HG03460 (cell line): ENCODE data around the gene CDK13.
A peak's percentile ranks its signal among the peaks of the same experiment; 100 is the strongest.

Experiments used
- ATAC-seq: cut with Tn5 transposase; IDR thresholded peaks from one replicate; pipeline ENCODE4 v1.9.1; 2021; ENCODE audit not compliant: unreplicated experiment

CDK13 gene

DNA sequence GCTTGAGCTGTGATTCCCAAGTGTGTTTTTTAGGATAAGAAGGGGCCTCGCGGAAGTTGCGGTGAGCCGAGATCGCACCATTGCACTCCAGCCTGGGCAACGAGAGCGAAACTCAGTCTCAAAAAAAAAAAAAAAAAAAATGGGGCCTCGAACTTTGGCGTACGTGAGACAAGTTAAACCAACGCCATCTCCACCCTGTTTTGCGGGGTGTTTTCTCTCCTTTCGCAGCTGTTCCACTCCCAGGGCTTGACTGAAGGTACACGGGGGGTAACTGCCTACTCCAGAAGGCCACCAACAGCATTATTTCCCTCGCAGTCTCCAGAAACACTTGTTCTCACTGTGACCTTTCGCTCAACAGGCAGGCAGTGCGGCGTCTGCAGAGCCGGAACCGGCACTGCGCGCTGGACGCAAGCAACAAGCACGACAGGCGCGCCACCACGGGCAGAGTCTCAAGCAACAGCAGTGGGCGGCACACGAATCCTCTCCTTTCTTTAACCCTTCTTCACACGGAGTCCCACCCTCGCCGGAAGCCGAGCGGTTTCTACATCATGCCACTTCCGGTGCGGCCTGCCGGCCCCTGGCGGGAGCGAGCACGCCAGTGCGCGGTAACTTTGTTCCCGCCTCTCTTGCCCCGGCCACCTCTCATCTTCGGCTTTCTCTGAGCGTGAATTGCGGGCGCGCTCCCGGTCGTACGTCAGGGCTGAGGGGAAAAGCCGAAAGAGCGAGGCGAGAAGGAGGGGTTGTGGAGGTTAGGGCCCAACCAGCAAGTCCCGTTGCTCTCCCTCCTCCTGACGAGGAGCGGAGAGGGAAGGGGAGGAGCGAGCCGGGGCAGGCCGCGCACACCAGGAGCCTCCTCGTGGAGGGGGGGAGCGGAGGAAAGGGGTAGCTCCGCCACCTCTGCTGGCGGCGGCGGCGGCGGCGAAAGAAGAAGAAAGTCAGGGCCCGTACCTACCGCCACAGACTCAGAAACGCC lies 814 bp upstream of the CDK13 start:
- peak; percentile 60 for ATAC-seq

- ATAC-seq, result no peak
These were observed 593 bp downstream of the CDK13 start for GRCh38 chr7:39950473-39951225.

DNA sequence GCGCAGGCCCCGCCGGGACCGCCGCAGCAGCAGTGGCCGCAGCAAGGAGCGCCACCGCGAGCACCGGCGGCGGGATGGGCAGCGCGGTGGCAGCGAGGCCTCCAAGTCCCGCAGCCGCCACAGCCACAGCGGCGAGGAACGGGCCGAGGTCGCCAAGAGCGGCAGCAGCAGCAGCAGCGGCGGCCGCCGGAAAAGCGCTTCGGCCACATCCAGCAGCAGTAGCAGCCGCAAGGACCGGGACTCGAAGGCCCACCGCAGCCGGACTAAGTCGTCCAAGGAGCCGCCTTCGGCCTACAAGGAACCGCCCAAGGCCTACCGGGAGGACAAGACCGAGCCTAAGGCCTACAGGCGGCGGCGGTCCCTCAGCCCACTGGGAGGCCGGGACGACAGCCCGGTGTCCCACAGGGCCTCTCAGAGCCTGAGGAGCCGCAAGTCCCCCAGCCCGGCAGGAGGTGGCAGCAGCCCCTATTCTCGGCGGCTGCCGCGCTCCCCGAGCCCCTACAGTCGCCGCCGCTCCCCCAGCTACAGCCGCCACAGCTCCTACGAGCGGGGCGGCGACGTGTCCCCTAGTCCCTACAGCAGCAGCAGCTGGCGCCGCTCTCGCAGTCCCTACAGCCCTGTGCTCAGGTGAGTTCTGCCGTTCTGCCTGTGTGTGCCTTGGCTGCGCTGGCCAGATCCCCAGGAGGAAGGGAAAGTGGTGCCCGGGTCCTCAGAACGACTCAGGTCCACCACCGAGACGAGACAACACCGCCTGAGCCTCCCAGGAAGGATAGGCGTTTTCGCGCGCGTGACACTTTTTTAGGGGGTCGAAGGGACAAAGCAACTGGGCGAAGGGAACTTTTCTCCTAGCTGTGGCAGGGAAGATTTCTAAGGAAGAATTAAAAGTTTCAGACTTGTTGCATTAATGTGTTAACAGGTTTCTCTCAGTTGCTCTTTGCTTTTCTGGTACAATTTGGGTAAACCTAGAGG lies 1.5 kb downstream of the CDK13 start:
- ATAC-seq, result peak; percentile 23

DNA sequence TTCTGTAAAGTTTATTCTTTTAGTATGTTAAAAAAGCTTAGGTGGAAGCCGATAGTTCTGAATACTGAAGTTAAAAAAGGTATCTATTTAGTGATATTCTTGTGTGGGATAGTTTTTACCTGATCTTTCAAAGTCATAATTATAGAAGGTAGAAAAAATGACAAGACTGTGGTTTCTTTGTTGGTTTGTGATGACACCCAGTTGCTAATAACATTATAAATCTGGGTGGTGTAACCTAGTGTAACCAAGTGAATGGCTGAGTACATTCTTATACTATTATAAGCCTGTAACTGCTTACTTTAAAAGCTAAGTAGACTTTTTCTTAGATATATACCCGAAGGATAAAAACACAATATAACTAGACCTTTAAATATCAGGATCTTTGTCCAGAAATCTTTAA lies 2.3 kb downstream of the CDK13 start:
- no peak for ATAC-seq

DNA sequence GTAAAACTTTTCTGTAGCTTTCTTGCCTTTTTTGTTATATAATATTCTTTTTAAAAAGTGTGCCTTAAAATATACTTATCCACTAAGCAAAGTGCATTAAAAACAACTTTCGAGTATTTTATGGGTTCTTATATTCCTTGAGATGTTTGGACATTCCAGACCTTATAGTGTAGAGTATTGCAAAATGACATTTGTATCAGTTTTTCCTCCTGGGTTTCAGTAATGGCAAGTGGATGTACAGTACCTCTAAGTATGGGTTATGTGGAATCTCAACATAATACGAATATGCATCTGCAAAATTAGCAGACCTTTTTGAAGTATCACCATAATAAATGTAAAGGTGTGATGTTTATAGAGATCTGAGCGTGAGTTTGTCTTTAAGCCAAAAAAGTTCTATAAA lies 2.7 kb downstream of the CDK13 start:
- ATAC-seq, result no peak

DNA sequence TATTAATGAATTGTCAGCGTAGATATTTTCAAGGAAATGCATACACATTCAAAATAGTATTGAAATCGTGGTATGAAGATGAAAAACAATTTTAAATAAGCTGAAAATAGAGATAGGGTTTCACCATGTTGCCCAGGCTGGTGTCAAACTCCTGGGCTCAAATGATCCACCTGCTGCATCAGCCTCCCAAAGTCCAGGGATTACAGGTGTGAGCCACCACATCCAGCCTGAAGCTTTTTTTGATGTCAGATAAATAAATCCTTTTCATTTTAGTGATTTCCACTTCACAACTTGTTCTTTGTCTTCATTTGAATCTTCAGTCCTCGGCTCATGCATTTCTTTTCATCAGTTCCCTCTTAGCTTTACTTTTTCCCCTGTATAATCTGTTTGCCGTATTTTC lies 4.6 kb downstream of the CDK13 start:
- ATAC-seq, result no peak

- no peak for ATAC-seq
These were observed 8.0 kb downstream of the CDK13 start for GRCh38 chr7:39958038-39958437.

DNA sequence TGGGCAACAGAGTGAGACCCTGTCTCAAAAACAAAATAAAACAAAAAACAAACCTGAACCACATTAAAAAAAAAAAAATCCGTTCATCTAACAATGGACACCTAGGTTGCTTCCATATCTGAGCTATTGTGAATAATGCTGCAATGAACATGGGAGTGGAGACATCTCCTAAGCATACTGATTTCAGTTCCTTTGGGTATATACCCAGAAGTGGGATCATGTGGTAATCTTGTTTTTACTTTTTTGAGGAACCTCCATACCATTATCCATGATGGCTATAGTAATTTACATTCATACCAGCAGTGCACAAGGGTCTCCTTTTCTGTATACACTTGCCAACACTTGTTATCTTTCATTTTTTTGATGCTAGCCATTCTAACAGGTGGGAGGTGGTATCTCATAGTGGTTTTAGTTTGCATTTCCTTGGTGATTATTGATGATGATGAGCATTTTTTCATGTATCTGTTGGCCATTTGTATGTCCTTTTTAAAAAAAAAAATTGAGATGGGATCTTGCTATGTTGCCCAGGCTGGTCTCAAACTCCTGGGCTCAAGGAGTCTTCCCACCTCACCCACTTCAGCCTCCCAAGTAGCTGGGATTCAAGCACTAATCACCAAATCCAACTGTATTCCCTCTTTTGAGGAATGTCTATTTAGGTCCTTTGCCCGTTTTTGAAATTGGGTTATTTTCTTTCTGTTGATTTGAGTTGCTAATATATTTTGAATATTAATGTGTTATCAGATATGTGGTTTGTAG lies 17.5 kb downstream of the CDK13 start:
- no peak for ATAC-seq

GRCh38 chr7:39969431-39969830 lies 19.4 kb downstream of the CDK13 start:
- no peak for ATAC-seq

- ATAC-seq, result no peak
These were observed 21.9 kb downstream of the CDK13 start for GRCh38 chr7:39971924-39972323.

- ATAC-seq, result no peak
These were observed 23.7 kb downstream of the CDK13 start for GRCh38 chr7:39973801-39974200.

- no peak for ATAC-seq
These were observed 28.3 kb downstream of the CDK13 start for GRCh38 chr7:39978230-39978934.

DNA sequence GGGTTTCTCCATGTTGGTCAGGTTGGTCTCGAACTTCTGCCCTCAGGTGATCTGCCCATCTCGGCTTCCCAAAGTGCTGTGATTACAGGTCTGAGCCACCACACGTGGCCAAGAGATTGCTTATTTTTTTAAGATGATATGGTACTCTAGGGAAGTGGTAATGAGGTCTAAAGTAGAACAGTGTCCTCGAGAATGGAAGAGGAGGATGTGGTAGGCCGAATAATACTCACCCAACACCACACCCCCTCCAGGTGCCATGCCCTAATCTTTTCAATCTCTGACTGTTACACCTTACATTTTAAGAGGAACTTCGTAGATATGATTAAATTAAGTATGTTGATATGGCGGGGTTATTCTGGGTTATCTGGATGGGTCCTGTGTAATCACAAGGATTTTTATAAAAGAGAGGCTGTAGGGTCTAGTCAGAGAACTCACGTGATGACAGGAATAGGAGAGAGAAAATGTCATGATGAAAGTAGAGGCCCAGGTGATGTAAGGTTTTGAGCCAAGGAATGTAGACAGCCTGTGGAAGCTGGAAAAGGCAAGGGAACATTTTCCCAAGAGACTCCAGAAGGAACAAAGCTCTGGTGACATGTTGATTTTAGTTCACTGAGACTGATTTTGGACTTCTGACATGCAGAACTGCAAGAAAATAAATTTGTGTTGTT lies 29.5 kb downstream of the CDK13 start:
- no peak for ATAC-seq

- no peak for ATAC-seq
These were observed 35.4 kb downstream of the CDK13 start for GRCh38 chr7:39985398-39985918.

- no peak for ATAC-seq
These were observed 37.7 kb downstream of the CDK13 start for GRCh38 chr7:39987641-39988347.

- no peak for ATAC-seq
These were observed 50.8 kb downstream of the CDK13 start for GRCh38 chr7:40000734-40001315.

GRCh38 chr7:40001649-40002048 lies 51.6 kb downstream of the CDK13 start:
- no peak for ATAC-seq

GRCh38 chr7:40003597-40003996 lies 53.5 kb downstream of the CDK13 start:
- ATAC-seq, result no peak
